ENCODE data around the gene FBXL17.

FBXL17 gene

DNA sequence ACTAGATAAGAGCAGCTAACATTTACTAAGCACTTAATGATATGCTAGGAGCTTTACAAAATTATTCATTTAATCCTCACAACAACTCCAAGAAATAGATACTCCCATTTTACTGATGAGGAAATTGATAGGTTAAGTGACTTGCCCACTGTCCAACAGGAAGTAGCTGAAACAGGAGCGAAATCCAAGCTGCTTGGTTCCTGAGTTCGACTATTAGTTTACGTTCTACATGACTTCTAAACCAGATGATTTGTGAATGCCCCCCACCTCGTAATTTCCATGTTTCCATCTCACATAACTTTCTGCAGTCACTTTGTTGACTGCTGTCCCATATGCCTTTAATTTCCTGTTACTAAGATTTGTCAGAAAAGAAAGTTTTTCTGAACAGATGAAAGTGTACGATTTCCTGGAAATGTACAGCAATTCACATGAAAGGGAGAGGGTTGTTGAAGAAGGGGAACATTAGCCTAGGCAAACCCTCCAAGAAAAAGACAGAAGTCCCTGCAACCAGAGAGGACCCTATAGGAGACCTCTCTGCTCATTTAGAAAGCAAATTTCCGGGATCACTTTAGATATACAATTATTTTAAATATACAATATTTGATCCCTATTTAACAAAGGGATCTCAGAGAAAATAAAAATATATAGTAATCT lies 432.1 kb downstream of the FBXL17 start:
- Histone ChIP-seq H3K9me3 (ENCODE audit: insufficient read depth, low read length) (no peaks in the 10 kb centered on the region), H4K20me1 (ENCODE audit: insufficient read depth, low read length) (no peaks in the 10 kb centered on the region), H3K4me1 (ENCODE audit: low read length) (no peaks in the 10 kb centered on the region), H3K27ac (ENCODE audit: low read length) (no peak overlapping the region), H3K27me3 (ENCODE audit: low read depth, low read length) (no peaks in the 10 kb centered on the region), H2AFZ (ENCODE audit: low read depth, low read length) (no peak overlapping the region), H3K9ac (ENCODE audit: low read length) (no peak overlapping the region), H3K4me3 (ENCODE audit: low read length) (no peak overlapping the region), H3K4me2 (ENCODE audit: low read length) (no peak overlapping the region), H3K79me2 (ENCODE audit: low read length) (no peaks in the 10 kb centered on the region), H3K36me3 (replicated peaks; ENCODE audit: low read depth, low read length) (no peaks in the 10 kb centered on the region)
- TF ChIP-seq CTCF (IDR thresholded peaks at IDR 0.05; ENCODE audit: low read depth, low read length) (no peak), EZH2phosphoT487 (IDR thresholded peaks at IDR 0.05; ENCODE audit: low read depth) (no peak)

DNA sequence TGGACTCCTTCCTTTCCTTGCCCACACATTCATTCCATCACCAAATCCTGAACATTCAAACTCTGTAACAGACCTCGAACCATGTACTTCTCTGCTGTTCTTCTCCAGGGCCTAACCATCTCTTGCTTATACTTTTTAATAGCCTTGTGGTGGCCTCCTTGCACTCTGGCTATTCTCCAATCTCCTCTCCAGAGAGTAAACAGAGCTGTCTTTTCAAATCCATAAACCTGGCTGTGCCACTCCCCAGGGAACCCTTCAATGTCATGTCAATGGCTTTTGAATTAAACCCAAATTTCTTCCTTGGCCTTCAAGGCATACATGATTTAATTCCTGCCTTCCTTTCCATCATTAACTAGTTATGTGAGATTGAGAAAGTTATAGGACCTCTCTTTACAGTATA lies 433.5 kb downstream of the FBXL17 start:
- no peak overlapping the region for H3K9ac ChIP-seq (ENCODE audit: low read length)
- no peaks in the 10 kb centered on the region for H3K79me2 ChIP-seq (ENCODE audit: low read length)
- no peaks in the 10 kb centered on the region for H3K4me1 ChIP-seq (ENCODE audit: low read length)
- no peak overlapping the region for H2AFZ ChIP-seq (ENCODE audit: low read depth, low read length)
- H3K36me3 ChIP-seq (replicated peaks; ENCODE audit: low read depth, low read length) = no peaks in the 10 kb centered on the region
- H3K4me3 ChIP-seq (ENCODE audit: low read length) = no peak overlapping the region
- H3K27ac ChIP-seq (ENCODE audit: low read length) = no peak overlapping the region
- H3K27me3 ChIP-seq (ENCODE audit: low read depth, low read length) = no peaks in the 10 kb centered on the region
- no peak for TF ChIP-seq EZH2phosphoT487 (IDR thresholded peaks at IDR 0.05; ENCODE audit: low read depth)
- TF ChIP-seq CTCF (IDR thresholded peaks at IDR 0.05; ENCODE audit: low read depth, low read length) = no peak
- no peaks in the 10 kb centered on the region for H4K20me1 ChIP-seq (ENCODE audit: insufficient read depth, low read length)
- no peak overlapping the region for H3K4me2 ChIP-seq (ENCODE audit: low read length)
- H3K9me3 ChIP-seq (ENCODE audit: insufficient read depth, low read length) = no peaks in the 10 kb centered on the region

DNA sequence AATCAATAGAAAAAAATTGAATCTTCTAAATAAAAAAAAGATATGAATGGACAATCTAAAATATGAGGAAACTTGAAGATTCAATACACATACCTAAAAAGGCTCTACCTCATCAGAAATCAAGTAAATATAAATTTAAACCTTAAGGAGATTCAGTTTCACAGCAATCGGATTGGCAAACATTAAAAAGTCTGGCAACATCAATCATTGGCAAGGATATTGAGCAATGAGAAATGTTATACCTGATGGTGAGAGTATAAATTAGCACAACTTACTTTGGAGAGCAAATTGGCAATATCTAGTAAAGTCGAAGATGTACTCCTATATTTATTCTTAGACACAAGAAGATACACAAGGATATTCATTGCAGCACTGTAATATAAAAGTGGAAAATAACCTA lies 436.8 kb downstream of the FBXL17 start:
- TF ChIP-seq EZH2phosphoT487 (IDR thresholded peaks at IDR 0.05; ENCODE audit: low read depth) (no peak), CTCF (IDR thresholded peaks at IDR 0.05; ENCODE audit: low read depth, low read length) (no peak)
- Histone ChIP-seq H3K9ac (ENCODE audit: low read length) (no peak overlapping the region), H2AFZ (ENCODE audit: low read depth, low read length) (no peak overlapping the region), H3K4me3 (ENCODE audit: low read length) (no peak overlapping the region), H3K9me3 (ENCODE audit: insufficient read depth, low read length) (no peaks in the 10 kb centered on the region), H3K36me3 (replicated peaks; ENCODE audit: low read depth, low read length) (no peaks in the 10 kb centered on the region), H3K27me3 (ENCODE audit: low read depth, low read length) (no peaks in the 10 kb centered on the region), H4K20me1 (ENCODE audit: insufficient read depth, low read length) (no peaks in the 10 kb centered on the region), H3K4me1 (ENCODE audit: low read length) (no peaks in the 10 kb centered on the region), H3K4me2 (ENCODE audit: low read length) (no peak overlapping the region), H3K79me2 (ENCODE audit: low read length) (no peaks in the 10 kb centered on the region), H3K27ac (ENCODE audit: low read length) (no peak overlapping the region)

DNA sequence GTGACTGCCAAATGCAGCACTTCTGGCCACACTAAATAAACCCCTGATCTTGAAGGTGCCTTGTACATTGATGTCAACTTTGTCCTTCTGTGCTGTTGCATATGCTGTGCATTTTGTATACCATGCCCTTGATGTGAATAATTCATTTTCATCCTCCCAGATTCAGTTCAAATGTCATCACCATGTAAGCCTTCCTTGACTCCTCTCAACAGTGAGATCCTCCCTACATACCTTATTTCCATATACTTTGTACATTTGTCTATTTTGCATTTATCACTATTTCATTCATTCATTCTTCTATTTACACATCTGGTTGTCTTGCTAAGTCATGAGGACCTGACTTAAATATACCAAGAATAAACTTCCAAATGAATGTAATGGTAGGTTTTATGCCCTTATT lies 438.0 kb downstream of the FBXL17 start:
- Histone ChIP-seq H3K4me2 (ENCODE audit: low read length) (no peak overlapping the region), H3K27ac (ENCODE audit: low read length) (no peak overlapping the region), H2AFZ (ENCODE audit: low read depth, low read length) (no peak overlapping the region), H3K4me1 (ENCODE audit: low read length) (no peaks in the 10 kb centered on the region), H3K36me3 (replicated peaks; ENCODE audit: low read depth, low read length) (no peaks in the 10 kb centered on the region), H3K79me2 (ENCODE audit: low read length) (no peaks in the 10 kb centered on the region), H4K20me1 (ENCODE audit: insufficient read depth, low read length) (no peaks in the 10 kb centered on the region), H3K27me3 (ENCODE audit: low read depth, low read length) (no peaks in the 10 kb centered on the region), H3K9ac (ENCODE audit: low read length) (no peak overlapping the region), H3K9me3 (ENCODE audit: insufficient read depth, low read length) (no peaks in the 10 kb centered on the region), H3K4me3 (ENCODE audit: low read length) (no peak overlapping the region)
- TF ChIP-seq EZH2phosphoT487 (IDR thresholded peaks at IDR 0.05; ENCODE audit: low read depth) (no peak), CTCF (IDR thresholded peaks at IDR 0.05; ENCODE audit: low read depth, low read length) (no peak)

Measured in OCI-LY3 (cell line).